KMS-11 (cell line): ENCODE data around the gene EZH2.
A peak's percentile ranks its signal among the peaks of the same experiment; 100 is the strongest.

ENCODE experiments used
- H2AFZ ChIP-seq: fragments of 200-600 bp; sonication (generic); 2 replicates; pipeline ENCODE4 v1.6.1; 2016; ENCODE audit warnings: antibody characterized with exemption, mixed run types, low read depth
- H3K27ac ChIP-seq: fragments of 200-600 bp; sonication (generic); 2 replicates; pipeline ENCODE4 v1.6.1; 2016; ENCODE audit warnings: mild to moderate bottlenecking, mixed run types
- H3K27me3 ChIP-seq: fragments of 200-600 bp; sonication (generic); 2 replicates; pipeline ENCODE4 v1.6.1; 2017; ENCODE audit warnings: mild to moderate bottlenecking, low read depth, mixed run types, moderate library complexity; ENCODE audit not compliant: insufficient read depth
- H3K36me3 ChIP-seq: fragments of 200-600 bp; sonication (generic); 2 replicates; pipeline ENCODE4 v1.6.1; 2017; ENCODE audit warnings: mild to moderate bottlenecking, mixed run types; ENCODE audit not compliant: insufficient read depth
- H3K4me1 ChIP-seq: fragments of 200-600 bp; sonication (generic); 2 replicates; pipeline ENCODE4 v1.6.1; 2016; ENCODE audit warnings: mild to moderate bottlenecking, low read depth, mixed run types; ENCODE audit not compliant: poor library complexity, severe bottlenecking
- H3K4me2 ChIP-seq: fragments of 200-600 bp; sonication (generic); 2 replicates; pipeline ENCODE4 v1.7.0; 2016; ENCODE audit warnings: mild to moderate bottlenecking, mixed run types
- H3K4me3 ChIP-seq: fragments of 200-600 bp; sonication (generic); IDR thresholded peaks from 2 replicates; pipeline ENCODE4 v1.6.1; 2017; ENCODE audit warnings: low read depth, low read length, mixed read lengths; ENCODE audit not compliant: insufficient read depth
- H3K79me2 ChIP-seq: fragments of 200-600 bp; sonication (generic); 2 replicates; pipeline ENCODE4 v1.6.1; 2016; ENCODE audit warnings: low read depth, mixed run types; ENCODE audit not compliant: insufficient read depth
- H3K9ac ChIP-seq: fragments of 200-600 bp; sonication (generic); 2 replicates; pipeline ENCODE4 v1.6.1; 2016; ENCODE audit warnings: mild to moderate bottlenecking, mixed run types
- H4K20me1 ChIP-seq: fragments of 200-600 bp; sonication (generic); 2 replicates; pipeline ENCODE4 v1.6.1; 2016; ENCODE audit warnings: mild to moderate bottlenecking, mixed run types; ENCODE audit not compliant: insufficient read depth
- TF ChIP-seq, protein P1 (sequence below): fragments of 200-600 bp; sonication (generic); conservative IDR thresholded peaks from 2 replicates; pipeline ENCODE4 v1.6.1; 2017; ENCODE audit warnings: low read depth, mild to moderate bottlenecking, antibody characterized with exemption, low read length, moderate library complexity, mixed read lengths

Gene EZH2

DNA sequence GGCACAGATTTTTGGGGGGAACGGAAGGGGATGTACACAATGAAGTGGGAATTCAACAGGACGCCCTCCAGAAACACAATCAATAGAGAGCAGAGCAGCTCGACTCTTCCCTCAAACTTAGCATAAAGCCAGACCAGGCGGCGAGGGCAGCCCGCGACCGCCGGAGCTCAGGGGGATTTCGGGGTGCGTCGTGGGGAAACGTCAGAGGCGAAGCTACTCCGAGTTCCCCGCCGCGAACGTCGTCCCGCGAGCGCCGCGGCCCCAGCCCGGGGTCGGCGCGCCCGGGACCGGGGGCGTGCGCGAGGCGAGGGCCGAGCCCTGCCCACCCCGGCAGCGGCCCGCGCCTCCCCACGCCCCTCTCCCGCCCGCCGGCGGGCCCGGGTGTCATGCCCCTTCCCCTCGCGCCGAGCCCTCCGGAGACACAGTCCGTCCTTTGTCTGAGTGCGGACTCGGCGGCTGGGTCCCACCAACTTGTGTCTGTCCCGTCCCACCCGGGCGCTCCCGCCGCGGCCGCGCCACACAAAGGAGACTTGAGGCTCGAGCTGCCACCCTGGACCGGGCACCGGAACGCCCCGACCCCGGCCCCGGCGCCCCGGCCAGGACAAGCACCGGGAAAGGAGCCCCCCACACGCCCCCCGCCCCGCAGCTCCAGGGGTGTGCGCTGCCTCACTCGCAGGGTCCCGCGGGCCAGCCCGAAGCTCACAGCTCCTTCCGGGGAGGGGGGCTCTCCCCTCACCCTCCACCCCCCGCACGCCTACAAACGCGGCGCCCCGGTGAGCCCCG lies 634 bp downstream of the EZH2 start:
- H2AFZ ChIP-seq = peak overlapping the region; percentile 70
- H3K9ac ChIP-seq = peak overlapping the region; percentile 97
- peaks cover 52% of the 10 kb centered on the region for H3K79me2 ChIP-seq
- H3K27ac ChIP-seq = peak overlapping the region; percentile 98
- H3K4me1 ChIP-seq = peaks cover 33% of the 10 kb centered on the region
- TF ChIP-seq, protein P1, sequence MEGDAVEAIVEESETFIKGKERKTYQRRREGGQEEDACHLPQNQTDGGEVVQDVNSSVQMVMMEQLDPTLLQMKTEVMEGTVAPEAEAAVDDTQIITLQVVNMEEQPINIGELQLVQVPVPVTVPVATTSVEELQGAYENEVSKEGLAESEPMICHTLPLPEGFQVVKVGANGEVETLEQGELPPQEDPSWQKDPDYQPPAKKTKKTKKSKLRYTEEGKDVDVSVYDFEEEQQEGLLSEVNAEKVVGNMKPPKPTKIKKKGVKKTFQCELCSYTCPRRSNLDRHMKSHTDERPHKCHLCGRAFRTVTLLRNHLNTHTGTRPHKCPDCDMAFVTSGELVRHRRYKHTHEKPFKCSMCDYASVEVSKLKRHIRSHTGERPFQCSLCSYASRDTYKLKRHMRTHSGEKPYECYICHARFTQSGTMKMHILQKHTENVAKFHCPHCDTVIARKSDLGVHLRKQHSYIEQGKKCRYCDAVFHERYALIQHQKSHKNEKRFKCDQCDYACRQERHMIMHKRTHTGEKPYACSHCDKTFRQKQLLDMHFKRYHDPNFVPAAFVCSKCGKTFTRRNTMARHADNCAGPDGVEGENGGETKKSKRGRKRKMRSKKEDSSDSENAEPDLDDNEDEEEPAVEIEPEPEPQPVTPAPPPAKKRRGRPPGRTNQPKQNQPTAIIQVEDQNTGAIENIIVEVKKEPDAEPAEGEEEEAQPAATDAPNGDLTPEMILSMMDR = no peak
- peak overlapping the region; percentile 85 for H3K4me2 ChIP-seq
- H3K36me3 ChIP-seq = no peaks in the 10 kb centered on the region
- no peaks in the 10 kb centered on the region for H3K27me3 ChIP-seq
- H3K4me3 ChIP-seq = peak overlapping the region; percentile 72
- H4K20me1 ChIP-seq = peaks cover 33% of the 10 kb centered on the region

DNA sequence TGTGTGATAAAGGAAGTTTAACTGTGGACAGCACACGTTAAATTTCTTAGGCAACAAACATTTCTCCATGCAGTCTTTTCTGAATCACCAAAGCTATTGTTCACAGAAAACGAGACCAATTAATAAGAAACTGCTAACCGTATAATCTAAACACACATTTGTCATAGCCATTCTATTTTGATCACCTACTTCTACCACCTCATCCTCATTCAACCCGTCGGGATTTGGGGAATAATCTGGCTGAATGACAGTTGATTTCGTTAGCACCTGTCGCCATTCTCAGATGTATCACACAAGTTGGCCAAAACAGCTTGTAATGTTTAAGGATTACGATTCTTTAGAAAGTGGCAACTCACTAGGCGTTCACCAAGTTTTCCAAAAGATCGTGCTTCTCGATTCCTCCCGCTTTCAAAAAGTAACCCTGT lies 1.2 kb downstream of the EZH2 start:
- no peaks in the 10 kb centered on the region for H3K36me3 ChIP-seq
- peaks cover 58% of the 10 kb centered on the region for H3K79me2 ChIP-seq
- no peaks in the 10 kb centered on the region for H3K27me3 ChIP-seq
- H3K4me3 ChIP-seq = peak overlapping the region; percentile 72
- TF ChIP-seq, protein P1 = no peak
- H3K4me1 ChIP-seq = peaks cover 39% of the 10 kb centered on the region
- peak overlapping the region; percentile 22; the same call in 1 of the 2 replicates for H2AFZ ChIP-seq
- peak overlapping the region; percentile 85 for H3K4me2 ChIP-seq
- H3K27ac ChIP-seq = peak overlapping the region; percentile 98
- H4K20me1 ChIP-seq = peaks cover 38% of the 10 kb centered on the region
- peak overlapping the region; percentile 97 for H3K9ac ChIP-seq

DNA sequence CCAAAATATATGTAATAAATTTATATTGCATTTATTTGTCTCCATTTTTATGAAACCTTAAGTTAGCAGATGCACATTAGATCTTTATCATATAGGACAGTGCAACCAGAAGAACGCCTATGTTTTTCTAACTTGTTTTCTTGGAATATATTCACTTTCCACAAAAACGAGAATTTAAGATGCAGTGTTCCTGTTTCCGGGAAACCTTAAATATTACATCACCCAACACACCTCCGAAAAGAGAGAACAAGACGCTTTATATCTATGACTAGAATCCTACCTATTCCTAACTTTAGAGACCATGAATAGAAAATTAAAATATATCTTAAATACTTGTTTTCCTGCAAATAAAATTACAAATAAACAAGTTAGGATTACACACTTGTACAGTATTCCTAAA lies 1.9 kb downstream of the EZH2 start:
- Histone ChIP-seq H3K79me2 (peaks cover 65% of the 10 kb centered on the region), H3K27me3 (no peaks in the 10 kb centered on the region), H3K36me3 (no peaks in the 10 kb centered on the region), H3K4me1 (peaks cover 44% of the 10 kb centered on the region), H3K4me2 (peak overlapping the region; percentile 85), H2AFZ (no peak overlapping the region), H4K20me1 (peaks cover 43% of the 10 kb centered on the region), H3K27ac (peak overlapping the region; percentile 98; the same call in 1 of the 2 replicates), H3K4me3 (no peak overlapping the region), H3K9ac (peak overlapping the region; percentile 97; the same call in 1 of the 2 replicates)
- TF ChIP-seq, protein P1 = no peak

DNA sequence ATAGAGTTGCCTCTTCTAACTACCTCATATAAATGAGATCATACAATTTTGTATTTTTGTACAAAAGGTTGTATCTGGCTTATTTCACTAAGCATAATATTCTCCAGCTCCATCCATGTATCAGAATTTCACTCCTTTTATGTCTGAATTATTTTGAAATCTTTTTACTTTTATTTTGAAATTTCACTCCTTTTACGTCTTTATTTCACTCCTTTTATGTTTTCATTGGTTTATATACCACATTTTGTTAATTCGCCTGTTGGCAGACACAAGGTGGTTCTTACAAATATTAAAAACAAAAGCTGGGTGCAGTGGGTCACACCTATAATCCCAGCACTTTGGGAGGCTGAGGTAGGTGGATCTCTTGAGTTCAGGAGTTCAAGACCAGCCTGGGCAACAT lies 5.8 kb downstream of the EZH2 start:
- Histone ChIP-seq H3K27ac (no peak overlapping the region), H3K4me2 (no peak overlapping the region), H2AFZ (no peak overlapping the region), H3K4me1 (peaks cover 72% of the 10 kb centered on the region), H3K79me2 (peaks cover 100% of the 10 kb centered on the region), H4K20me1 (peaks cover 75% of the 10 kb centered on the region), H3K36me3 (no peaks in the 10 kb centered on the region), H3K4me3 (no peak overlapping the region), H3K27me3 (no peaks in the 10 kb centered on the region), H3K9ac (no peak overlapping the region)
- TF ChIP-seq, protein P1 = no peak
